ENCODE measurements around the gene PSMG4. TPM values are rescaled to one million over a fixed set of nuclear protein-coding genes. Genes with fewer than 3 reads are reported as not detected.

The PSMG4 gene
- total and polyA plus RNA-seq, 2 donors (not counting 3 experiments of a cell fraction or from before 2014, with no cell fraction given), result 31.4 to 46.0 TPM

- no TSS peak for BruUV-seq (replicated peaks)
- Histone ChIP-seq H3K4me3 (replicated peaks in 1 of 3; ENCODE audit: insufficient read depth in 1 of 3, low read depth in 1 of 3, low read length in 3 of 3) (no peak overlapping the region), H3K4me1 (ENCODE audit: control insufficient read depth, extremely low read depth, insufficient read depth, low read length) (no peaks in the 10 kb centered on the region), H3K9me3 (replicated peaks; ENCODE audit: control insufficient read depth, insufficient read depth, low read length) (no peaks in the 10 kb centered on the region), H3K9ac (replicated peaks; ENCODE audit: extremely low read depth, insufficient read depth, low read length) (no peak overlapping the region), H3K27me3 (ENCODE audit: control insufficient read depth in 2 of 2, insufficient read depth in 2 of 2, low read length in 2 of 2) (peaks cover 48 to 51% of the 10 kb centered on the region in 2 experiments), H3K9me1 (replicated peaks; ENCODE audit: control insufficient read depth, extremely low read depth, insufficient read depth, low read length) (no peaks in the 10 kb centered on the region), H3K27ac (ENCODE audit: insufficient read depth, low read depth, low read length) (no peak overlapping the region), H3K4me2 (ENCODE audit: insufficient read depth, low read length) (no peak overlapping the region), H2AFZ (ENCODE audit: low read depth, low read length) (no peak overlapping the region), H4K20me1 (replicated peaks; ENCODE audit: control insufficient read depth, extremely low read depth, insufficient read depth, low read length) (no peaks in the 10 kb centered on the region), H3K79me2 (ENCODE audit: control insufficient read depth, insufficient read depth, low read length) (no peaks in the 10 kb centered on the region), H3K36me3 (ENCODE audit: control insufficient read depth in 2 of 2, extremely low read depth in 1 of 2, insufficient read depth in 2 of 2, low read length in 2 of 2) (no peaks in the 10 kb centered on the region)
- intact Hi-C loops (cut with micrococcal nuclease) (no loop called here), dilution Hi-C loops (cut with MboI; ENCODE audit: extremely low pct_ligation_motif_present, low sequenced_read_pairs) (no loop called here)
- POLR2A ChIA-PET, result no interaction called here
- CTCF ChIA-PET, result interaction anchor here (1.0 to 1.5 kb wide), 3 partner anchors 13 to 112 kb away, joined by 3 to 12 read pairs (median 3); partner anchors contain the start of gene TUBB2A
- DNase-seq (ENCODE audit: low read depth, low spot score), result no peak
- FAIRE-seq, result no peak
- no peak for TF ChIP-seq CTCF (IDR thresholded peaks at IDR 0.05; ENCODE audit: extremely low read depth in 1 of 2, insufficient read depth in 1 of 2, low read depth in 1 of 2, low read length in 2 of 2)
- TF ChIP-seq FOS (IDR thresholded peaks at IDR 0.05; ENCODE audit: borderline replicate concordance, insufficient read depth, low read length), result no peak
- TF ChIP-seq MAX (IDR thresholded peaks at IDR 0.05; ENCODE audit: insufficient read depth, insufficient read length), result no peak
- TF ChIP-seq POLR2AphosphoS5 (IDR thresholded peaks at IDR 0.05; ENCODE audit: insufficient read depth, low read depth, low read length), result no peak
- no peak for TF ChIP-seq JUN (IDR thresholded peaks at IDR 0.05; ENCODE audit: borderline replicate concordance, insufficient read depth, insufficient read length, low read depth)
- no peak for TF ChIP-seq GATA2 (IDR thresholded peaks at IDR 0.05; ENCODE audit: insufficient read depth, insufficient read length, low read depth, low read length)
- no peak for TF ChIP-seq MYC (IDR thresholded peaks at IDR 0.05; ENCODE audit: low read depth, low read length)
- TF ChIP-seq EZH2 (IDR thresholded peaks at IDR 0.05; ENCODE audit: borderline replicate concordance, low read depth, low read length, severe bottlenecking), result no peak
- no peak for TF ChIP-seq POLR2A (IDR thresholded peaks at IDR 0.05; ENCODE audit: low read depth, low read length)
Observed at GRCh38 chr6:3237761-3238662, 20.7 kb upstream of the PSMG4 start.
